ENCODE results near the gene IGFBP6. TPM values are rescaled to one million over a fixed set of nuclear protein-coding genes. Genes with fewer than 3 reads are reported as not detected.

The IGFBP6 gene
- total RNA-seq, 1 donor, result 723 TPM

- no peak overlapping the region for H3K4me3 ChIP-seq (ENCODE audit: low read depth, low read length)
- no peak for TF ChIP-seq CTCF (IDR thresholded peaks at IDR 0.05; ENCODE audit: insufficient read depth, low read length)
- DNase-seq (ENCODE audit: low read depth), result no peak
Observed at GRCh38 chr12:53143355-53143754, 45.9 kb downstream of the IGFBP6 start.

DNA sequence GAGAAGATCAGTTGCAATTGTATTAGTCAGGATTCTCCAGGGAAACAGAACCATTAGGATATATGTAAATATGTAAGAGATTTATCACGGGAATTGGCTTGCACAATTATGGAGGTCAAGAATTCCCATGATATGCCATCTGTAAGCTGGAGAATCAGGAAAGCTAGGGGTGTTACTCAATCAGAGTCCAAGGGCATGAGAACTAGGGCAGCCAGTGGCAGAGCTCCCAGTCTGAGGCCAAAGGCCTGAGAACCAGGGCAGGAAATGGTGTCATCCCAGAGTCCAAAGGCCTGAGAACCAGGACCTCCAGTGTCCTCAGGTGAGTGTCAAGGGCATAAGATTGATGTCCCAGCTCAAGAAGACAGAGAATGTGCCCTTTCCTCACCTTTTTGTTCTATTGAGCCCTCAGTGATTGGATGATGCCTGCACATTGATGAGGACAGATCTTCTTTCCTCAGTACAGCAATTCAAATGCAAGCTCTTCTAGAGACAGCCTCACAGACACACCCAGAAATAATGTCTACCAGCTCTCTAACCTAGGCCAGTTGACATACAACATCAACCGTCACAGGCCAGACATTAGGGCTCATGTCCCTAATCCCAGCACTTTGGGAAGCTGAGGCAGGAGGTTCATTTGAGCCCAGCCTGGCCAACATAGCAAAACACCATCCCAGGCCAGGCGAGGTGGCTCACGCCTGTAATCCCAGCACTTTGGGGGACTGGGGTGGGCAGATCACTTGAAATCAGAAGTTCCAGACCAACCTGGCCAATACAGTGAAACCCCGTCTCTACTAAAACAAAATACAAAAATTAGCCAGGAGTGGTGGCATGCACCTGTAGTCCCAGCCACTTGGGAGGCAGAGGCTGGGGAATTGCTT lies 48.2 kb downstream of the IGFBP6 start:
- DNase-seq (ENCODE audit: low read depth), result peak; percentile 61
- no peak for TF ChIP-seq CTCF (IDR thresholded peaks at IDR 0.05; ENCODE audit: insufficient read depth, low read length)
- no peak overlapping the region for H3K4me3 ChIP-seq (ENCODE audit: low read depth, low read length)

- DNase-seq (ENCODE audit: low read depth), result no peak
- no peak for TF ChIP-seq CTCF (IDR thresholded peaks at IDR 0.05; ENCODE audit: insufficient read depth, low read length)
- H3K4me3 ChIP-seq (ENCODE audit: low read depth, low read length), result no peak overlapping the region
Observed at GRCh38 chr12:53147181-53147580, 49.7 kb downstream of the IGFBP6 start.

GRCh38 chr12:53147653-53148052 lies 50.2 kb downstream of the IGFBP6 start:
- H3K4me3 ChIP-seq (ENCODE audit: low read depth, low read length), result no peak overlapping the region
- TF ChIP-seq CTCF (IDR thresholded peaks at IDR 0.05; ENCODE audit: insufficient read depth, low read length), result no peak
- DNase-seq (ENCODE audit: low read depth), result no peak

DNA sequence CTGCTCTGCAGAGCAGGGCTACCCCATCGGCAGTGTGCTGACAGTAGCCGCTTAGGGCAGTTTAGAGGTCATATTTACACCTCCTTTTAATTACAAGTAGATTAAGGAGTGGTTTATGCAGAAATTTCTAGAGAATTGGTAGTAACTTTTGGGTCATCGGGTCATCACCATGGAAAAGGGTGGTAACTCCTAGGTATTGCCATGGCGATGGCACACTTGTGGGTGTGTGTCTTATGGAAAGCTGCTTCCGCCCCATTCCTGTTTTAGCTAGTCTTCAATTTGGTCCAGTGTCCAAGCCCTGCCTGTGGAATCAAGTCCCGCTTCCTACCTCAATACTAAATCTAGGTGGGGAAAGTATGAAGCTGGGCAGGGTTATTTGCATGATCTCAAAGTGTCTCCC lies 53.6 kb downstream of the IGFBP6 start:
- DNase-seq (ENCODE audit: low read depth), result no peak
- H3K4me3 ChIP-seq (ENCODE audit: low read depth, low read length), result no peak overlapping the region
- TF ChIP-seq CTCF (IDR thresholded peaks at IDR 0.05; ENCODE audit: insufficient read depth, low read length), result no peak

Small RNA genes lying within 50 kb of the gene (small RNA-seq; reads per million reads assigned to genes)
- gene HIGD1AP1, result not detected
- not detected for gene MIR6757
- not detected for gene RNU6-333P

Other genes starting within 250 kb of the IGFBP6 start
- not detected in 2 replicates for gene KRT78, start 248.7 kb upstream of the IGFBP6 start, total RNA-seq (ENCODE audit: low replicate concordance)
- gene KRT8, start 192.6 kb upstream of the IGFBP6 start, total RNA-seq (ENCODE audit: low replicate concordance), result 5.4 and 15.4 TPM in 2 replicates
- gene KRT18, start 148.5 kb upstream of the IGFBP6 start, total RNA-seq (ENCODE audit: low replicate concordance), result 26.8 and 188 TPM in 2 replicates
- 1,016 and 1,876 TPM in 2 replicates for gene EIF4B, start 91.2 kb upstream of the IGFBP6 start, total RNA-seq (ENCODE audit: low replicate concordance)
- 60.5 and 77.4 TPM in 2 replicates for gene TNS2, start 47.6 kb upstream of the IGFBP6 start, total RNA-seq (ENCODE audit: low replicate concordance)
- 27.1 and 33.0 TPM in 2 replicates for gene SPRYD3, start 18.3 kb upstream of the IGFBP6 start, total RNA-seq (ENCODE audit: low replicate concordance)
- gene SOAT2, start 5.8 kb downstream of the IGFBP6 start, total RNA-seq (ENCODE audit: low replicate concordance), result 0.09 TPM in 1 of 2 replicates, not detected in the other
- gene ZNF740, start 83.1 kb downstream of the IGFBP6 start, total RNA-seq (ENCODE audit: low replicate concordance), result 12.6 and 16.3 TPM in 2 replicates
- gene CSAD, start 83.3 kb downstream of the IGFBP6 start, total RNA-seq (ENCODE audit: low replicate concordance), result 8.7 and 23.4 TPM in 2 replicates
- gene ITGB7, start 109.6 kb downstream of the IGFBP6 start, total RNA-seq (ENCODE audit: low replicate concordance), result 0.54 TPM in 1 of 2 replicates, not detected in the other
- gene RARG, start 134.5 kb downstream of the IGFBP6 start, total RNA-seq (ENCODE audit: low replicate concordance), result 43.9 and 69.4 TPM in 2 replicates
- 1.5 and 13.5 TPM in 2 replicates for gene ESPL1, start 170.6 kb downstream of the IGFBP6 start, total RNA-seq (ENCODE audit: low replicate concordance)
- 441 and 577 TPM in 2 replicates for gene PFDN5, start 197.9 kb downstream of the IGFBP6 start, total RNA-seq (ENCODE audit: low replicate concordance)
- gene MYG1, start 202.0 kb downstream of the IGFBP6 start, total RNA-seq (ENCODE audit: low replicate concordance), result 34.8 and 39.5 TPM in 2 replicates
- 16.4 and 46.4 TPM in 2 replicates for gene AAAS, start 223.9 kb downstream of the IGFBP6 start, total RNA-seq (ENCODE audit: low replicate concordance)
- gene SP7, start 238.7 kb downstream of the IGFBP6 start, total RNA-seq (ENCODE audit: low replicate concordance), result not detected in 2 replicates